ACC112 (cell line): ENCODE data around the gene KCNMA1.

ENCODE experiments used
- H2AFZ ChIP-seq: fragments of 200-600 bp; sonication (generic); one replicate; pipeline ENCODE4 v1.6.0; 2017; ENCODE audit warnings: antibody characterized with exemption, low read length; ENCODE audit not compliant: unreplicated experiment
- H3K27ac ChIP-seq: fragments of 200-600 bp; sonication (generic); 2 replicates; pipeline ENCODE4 v1.5.1; 2014; ENCODE audit warnings: low read depth, mild to moderate bottlenecking, antibody characterized with exemption, low read length, moderate library complexity
- H3K27me3 ChIP-seq: fragments of 200-600 bp; sonication (generic); 2 replicates; pipeline ENCODE4 v1.6.1; 2014; ENCODE audit warnings: mild to moderate bottlenecking, antibody characterized with exemption, low read length, moderate library complexity, mixed read lengths; ENCODE audit not compliant: insufficient read depth
- H3K36me3 ChIP-seq: fragments of 200-600 bp; sonication (generic); 2 replicates; pipeline ENCODE4 v1.6.1; 2016; ENCODE audit warnings: mild to moderate bottlenecking, antibody characterized with exemption, low read length, moderate library complexity, mixed read lengths; ENCODE audit not compliant: insufficient read depth
- H3K4me1 ChIP-seq: fragments of 200-600 bp; sonication (generic); one replicate; pipeline ENCODE4 v1.6.1; 2016; ENCODE audit warnings: low read length, mixed read lengths; ENCODE audit not compliant: insufficient read depth, unreplicated experiment, control insufficient read depth
- H3K4me3 ChIP-seq: fragments of 200-600 bp; sonication (generic); 2 replicates; pipeline ENCODE4 v1.5.1; 2014; ENCODE audit warnings: mild to moderate bottlenecking, low read depth, low read length
- H3K79me2 ChIP-seq: fragments of 200-600 bp; sonication (generic); one replicate; pipeline ENCODE4 v1.6.0; 2016; ENCODE audit warnings: low read length; ENCODE audit not compliant: control insufficient read depth, unreplicated experiment, insufficient read depth

KCNMA1 gene

DNA sequence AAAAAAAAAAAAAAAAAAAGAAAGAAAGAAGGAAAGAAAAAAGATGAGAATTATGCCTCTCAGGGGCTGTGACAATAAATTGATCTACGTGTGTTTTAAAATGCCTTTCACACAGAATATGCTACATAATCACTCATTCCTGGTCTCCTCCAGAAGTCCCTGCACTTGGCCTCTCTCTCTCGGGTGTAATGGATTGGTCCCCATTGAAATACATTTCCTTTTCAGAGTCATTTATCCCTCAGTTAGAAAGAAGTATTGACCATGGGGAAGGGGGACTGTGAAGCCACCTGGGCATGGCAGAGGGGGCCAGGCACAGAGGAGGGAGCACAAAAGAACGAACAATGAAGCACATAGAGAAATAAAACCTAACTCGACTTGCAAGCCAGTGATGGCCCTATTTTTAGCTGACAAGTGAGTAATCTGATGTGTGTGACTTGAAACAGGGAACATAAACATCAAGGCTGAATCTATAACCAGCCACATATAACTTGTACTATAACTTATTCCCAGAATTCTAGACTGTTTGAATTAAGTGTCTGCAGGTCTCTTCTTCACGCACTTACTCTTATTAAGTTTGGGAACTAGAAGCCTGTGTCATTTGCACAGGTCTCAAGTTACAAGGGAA, 490.8 kb downstream of the KCNMA1 start:
- H3K79me2 ChIP-seq: no peaks in the 10 kb centered on the region
- no peak overlapping the region for H3K4me3 ChIP-seq
- no peak overlapping the region for H2AFZ ChIP-seq
- H3K36me3 ChIP-seq: no peaks in the 10 kb centered on the region
- H3K4me1 ChIP-seq: peaks cover 4% of the 10 kb centered on the region
- H3K27ac ChIP-seq: no peak overlapping the region
- no peaks in the 10 kb centered on the region for H3K27me3 ChIP-seq

DNA sequence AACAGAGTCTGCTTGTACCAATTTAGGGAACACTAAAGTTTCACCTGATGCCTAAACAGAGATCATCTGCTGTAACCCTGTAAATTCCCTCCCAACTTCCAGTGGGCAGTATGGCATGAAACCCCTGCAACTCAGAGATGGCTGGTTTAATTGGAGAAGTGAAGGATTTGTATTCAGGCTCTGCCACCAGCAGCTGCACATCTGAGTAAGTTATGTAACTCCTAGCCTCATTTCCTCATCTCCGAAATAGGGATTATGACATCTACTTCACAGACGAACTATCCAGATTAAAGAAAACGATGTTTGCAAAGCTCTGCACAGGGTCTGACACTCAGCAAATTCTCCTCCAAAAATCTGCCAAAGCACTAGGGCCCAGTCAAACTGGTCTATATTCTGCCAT, 493.0 kb downstream of the KCNMA1 start:
- H3K27me3 ChIP-seq: no peaks in the 10 kb centered on the region
- no peaks in the 10 kb centered on the region for H3K36me3 ChIP-seq
- no peak overlapping the region for H2AFZ ChIP-seq
- no peaks in the 10 kb centered on the region for H3K79me2 ChIP-seq
- H3K27ac ChIP-seq: no peak overlapping the region
- H3K4me3 ChIP-seq: no peak overlapping the region
- no peaks in the 10 kb centered on the region for H3K4me1 ChIP-seq

DNA sequence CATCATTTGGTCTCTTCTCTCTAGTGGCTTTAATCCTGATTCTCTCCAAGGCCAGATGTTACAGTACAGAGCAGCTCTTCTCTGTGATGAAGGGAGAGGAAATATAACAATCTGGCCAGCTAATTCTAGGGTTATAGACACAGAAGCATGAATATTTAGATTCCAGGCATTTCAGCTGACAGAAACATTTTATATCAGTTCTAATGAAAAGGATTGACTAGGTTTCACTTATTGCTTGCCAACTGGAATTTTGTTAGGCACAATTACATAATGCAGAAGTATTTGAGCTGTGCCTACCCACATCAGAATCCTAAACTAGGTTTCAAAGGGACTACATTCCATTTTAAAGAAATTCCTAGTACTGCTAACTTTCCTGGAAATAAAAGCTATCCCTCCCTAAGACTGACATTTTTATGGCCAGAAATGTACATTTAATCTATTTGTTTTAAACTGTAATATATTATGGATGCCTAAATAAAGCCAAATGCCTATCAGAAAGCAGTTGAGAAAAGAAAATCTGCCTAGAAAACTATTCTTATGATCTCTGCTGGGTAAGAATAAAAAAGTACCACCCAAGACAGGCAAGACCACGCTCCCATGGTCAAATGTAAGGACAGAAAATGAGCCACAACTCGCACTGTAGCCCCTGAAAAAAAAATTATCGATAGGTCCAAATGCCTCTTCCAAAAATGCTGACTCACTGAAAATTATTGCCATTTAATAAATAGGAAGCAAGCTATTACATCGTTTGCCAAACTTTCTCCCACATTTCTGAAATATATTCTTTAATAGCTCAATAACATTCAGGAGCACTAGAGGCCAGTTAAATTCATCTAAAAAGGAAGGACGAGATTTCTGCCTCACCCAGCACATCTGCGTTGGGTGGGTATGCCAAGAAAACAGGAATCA, 498.1 kb downstream of the KCNMA1 start:
- no peaks in the 10 kb centered on the region for H3K36me3 ChIP-seq
- no peak overlapping the region for H3K4me3 ChIP-seq
- H3K4me1 ChIP-seq: no peaks in the 10 kb centered on the region
- no peaks in the 10 kb centered on the region for H3K79me2 ChIP-seq
- H3K27me3 ChIP-seq: no peaks in the 10 kb centered on the region
- H2AFZ ChIP-seq: no peak overlapping the region
- no peak overlapping the region for H3K27ac ChIP-seq

GRCh38 chr10:77138541-77138940, 499.1 kb downstream of the KCNMA1 start:
- H3K36me3 ChIP-seq: no peaks in the 10 kb centered on the region
- no peaks in the 10 kb centered on the region for H3K4me1 ChIP-seq
- no peak overlapping the region for H3K4me3 ChIP-seq
- no peaks in the 10 kb centered on the region for H3K27me3 ChIP-seq
- no peak overlapping the region for H2AFZ ChIP-seq
- no peaks in the 10 kb centered on the region for H3K79me2 ChIP-seq
- H3K27ac ChIP-seq: no peak overlapping the region

DNA sequence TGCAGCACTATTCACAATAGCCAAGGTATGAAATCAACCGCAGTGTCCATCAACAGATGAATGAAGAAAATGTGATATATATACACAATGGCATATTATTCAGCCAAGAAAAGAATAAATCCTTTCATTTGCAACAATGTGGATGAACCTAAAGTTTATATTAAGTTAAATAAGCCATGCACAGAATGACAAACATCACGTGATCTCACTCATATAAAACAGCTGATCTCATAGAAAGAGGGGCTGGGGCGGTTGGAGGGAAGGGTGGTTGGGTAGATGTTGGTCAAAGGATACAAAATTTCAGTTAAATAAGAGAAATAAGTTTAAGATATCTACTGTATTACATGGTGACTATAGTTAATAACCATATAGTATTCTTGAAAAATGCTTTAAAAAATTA, 502.1 kb downstream of the KCNMA1 start:
- Histone ChIP-seq H2AFZ (no peak overlapping the region), H3K79me2 (no peaks in the 10 kb centered on the region), H3K27me3 (no peaks in the 10 kb centered on the region), H3K27ac (no peak overlapping the region), H3K36me3 (no peaks in the 10 kb centered on the region), H3K4me3 (no peak overlapping the region), H3K4me1 (no peaks in the 10 kb centered on the region)

- Histone ChIP-seq H3K36me3 (no peaks in the 10 kb centered on the region), H3K27ac (no peak overlapping the region), H3K4me1 (peaks cover 7% of the 10 kb centered on the region), H2AFZ (no peak overlapping the region), H3K27me3 (no peaks in the 10 kb centered on the region), H3K4me3 (no peak overlapping the region), H3K79me2 (no peaks in the 10 kb centered on the region)
These were observed 506.4 kb downstream of the KCNMA1 start for GRCh38 chr10:77131214-77131613.

GRCh38 chr10:77127243-77127642, 510.4 kb downstream of the KCNMA1 start:
- Histone ChIP-seq H2AFZ (no peak overlapping the region), H3K27me3 (no peaks in the 10 kb centered on the region), H3K4me3 (no peak overlapping the region), H3K27ac (no peak overlapping the region), H3K36me3 (no peaks in the 10 kb centered on the region), H3K4me1 (peaks cover 7% of the 10 kb centered on the region), H3K79me2 (no peaks in the 10 kb centered on the region)

- no peak overlapping the region for H2AFZ ChIP-seq
- no peak overlapping the region for H3K4me3 ChIP-seq
- H3K4me1 ChIP-seq: peaks cover 7% of the 10 kb centered on the region
- no peaks in the 10 kb centered on the region for H3K79me2 ChIP-seq
- H3K27ac ChIP-seq: no peak overlapping the region
- H3K27me3 ChIP-seq: no peaks in the 10 kb centered on the region
- H3K36me3 ChIP-seq: no peaks in the 10 kb centered on the region
These were observed 512.4 kb downstream of the KCNMA1 start for GRCh38 chr10:77125231-77125630.

DNA sequence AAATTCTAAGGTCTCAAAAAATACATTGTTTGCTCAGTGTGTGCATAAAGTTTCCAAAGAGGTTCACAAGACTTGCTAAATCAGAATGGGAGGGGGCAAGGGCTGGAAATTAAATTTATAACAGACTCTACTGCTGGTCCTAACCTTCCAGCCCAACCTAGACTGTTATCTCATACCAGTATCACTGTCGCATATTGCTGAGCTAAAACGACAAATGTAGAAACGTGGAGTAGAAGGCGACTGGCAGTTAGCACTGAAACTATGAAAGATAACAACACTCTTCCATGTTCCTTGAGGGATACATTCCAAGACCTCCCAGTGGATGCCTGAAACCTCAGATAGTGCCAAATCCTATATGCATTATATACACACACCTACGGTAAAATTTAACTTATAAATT, 514.3 kb downstream of the KCNMA1 start:
- Histone ChIP-seq H3K27ac (no peak overlapping the region), H3K36me3 (no peaks in the 10 kb centered on the region), H3K4me1 (no peaks in the 10 kb centered on the region), H2AFZ (no peak overlapping the region), H3K4me3 (no peak overlapping the region), H3K79me2 (no peaks in the 10 kb centered on the region), H3K27me3 (no peaks in the 10 kb centered on the region)

- Histone ChIP-seq H3K79me2 (no peaks in the 10 kb centered on the region), H3K4me1 (no peaks in the 10 kb centered on the region), H3K4me3 (no peak overlapping the region)
These were observed 515.8 kb downstream of the KCNMA1 start for GRCh38 chr10:77121829-77122228.

More at GRCh38 chr10:77121829-77122228, 515.8 kb downstream of the KCNMA1 start:
- Histone ChIP-seq H3K36me3 (no peaks in the 10 kb centered on the region), H2AFZ (no peak overlapping the region), H3K27me3 (no peaks in the 10 kb centered on the region), H3K27ac (no peak overlapping the region)
